HEK293T (cell line): ENCODE data around the gene SLC5A10.

ENCODE experiments used
- CTCF ChIA-PET: fragments of 350-600 bp; formaldehyde crosslinking; extraction: SDS; loops from one replicate; lab custom pipeline; 2021; ENCODE audit warnings: antibody characterized with exemption, inconsistent platforms; lab: Yijun Ruan, JAX
- POLR2A ChIA-PET: fragments of 350-600 bp; formaldehyde crosslinking; extraction: SDS; loops from one replicate; lab custom pipeline; 2020; ENCODE audit warnings: antibody characterized with exemption, inconsistent platforms; lab: Yijun Ruan, JAX
- DNase-seq: peaks from one replicate; pipeline ENCODE4 v3.0.0; 2012; ENCODE audit warnings: mixed read lengths; ENCODE audit errors: extremely low spot score
- ARNT ChIP-seq: fragments of 450-650 bp; IDR thresholded peaks from 2 replicates; pipeline ENCODE4 v1.6.1; 2017; ENCODE audit warnings: mild to moderate bottlenecking
- BHLHE40 ChIP-seq: fragments of 450-650 bp; IDR thresholded peaks from 2 replicates; pipeline ENCODE4 v1.6.1; 2016; ENCODE audit warnings: mild to moderate bottlenecking, moderate library complexity, borderline replicate concordance
- CTBP1 ChIP-seq: fragments of 450-650 bp; IDR thresholded peaks from 2 replicates; pipeline ENCODE4 v1.6.1; 2016; ENCODE audit warnings: borderline replicate concordance
- ELF4 ChIP-seq: fragments of 450-650 bp; IDR thresholded peaks from 2 replicates; pipeline ENCODE4 v1.6.1; 2017; ENCODE audit warnings: antibody characterized with exemption
- FOXA1 ChIP-seq: fragments of 450-650 bp; IDR thresholded peaks from 2 replicates; pipeline ENCODE4 v1.6.1; 2016; ENCODE audit warnings: mild to moderate bottlenecking
- FOXK2 ChIP-seq: fragments of 450-650 bp; IDR thresholded peaks from 2 replicates; pipeline ENCODE4 v1.6.1; 2016; ENCODE audit warnings: mild to moderate bottlenecking
- FOXM1 ChIP-seq: fragments of 450-650 bp; IDR thresholded peaks from 2 replicates; pipeline ENCODE4 v1.6.1; 2017; ENCODE audit warnings: mild to moderate bottlenecking, borderline replicate concordance
- HDGF ChIP-seq: fragments of 450-650 bp; IDR thresholded peaks from 2 replicates; pipeline ENCODE4 v1.6.1; 2017; ENCODE audit warnings: antibody characterized with exemption, borderline replicate concordance
- L3MBTL2 ChIP-seq: fragments of 450-650 bp; conservative IDR thresholded peaks from 2 replicates; pipeline ENCODE4 v1.6.1; 2016; ENCODE audit warnings: mild to moderate bottlenecking
- LEF1 ChIP-seq: fragments of 450-650 bp; IDR thresholded peaks from 2 replicates; pipeline ENCODE4 v1.6.1; 2017; ENCODE audit warnings: mild to moderate bottlenecking, borderline replicate concordance
- NFRKB ChIP-seq: fragments of 450-650 bp; IDR thresholded peaks from 2 replicates; pipeline ENCODE4 v1.6.1; 2016; ENCODE audit warnings: mild to moderate bottlenecking, moderate library complexity
- SP1 ChIP-seq: fragments of 450-650 bp; IDR thresholded peaks from 2 replicates; pipeline ENCODE4 v1.6.1; 2017
- SUZ12 ChIP-seq: fragments of 450-650 bp; IDR thresholded peaks from 2 replicates; pipeline ENCODE4 v1.6.1; 2016; ENCODE audit warnings: mild to moderate bottlenecking
- TARDBP ChIP-seq: fragments of 450-650 bp; IDR thresholded peaks from 2 replicates; pipeline ENCODE4 v1.6.1; 2016
- ZNF384 ChIP-seq: fragments of 450-650 bp; IDR thresholded peaks from 2 replicates; pipeline ENCODE4 v1.6.1; 2016
- TF ChIP-seq, protein P1 (sequence below): fragments of 450-650 bp; IDR thresholded peaks from 2 replicates; pipeline ENCODE4 v1.6.1; 2016

The SLC5A10 gene

DNA sequence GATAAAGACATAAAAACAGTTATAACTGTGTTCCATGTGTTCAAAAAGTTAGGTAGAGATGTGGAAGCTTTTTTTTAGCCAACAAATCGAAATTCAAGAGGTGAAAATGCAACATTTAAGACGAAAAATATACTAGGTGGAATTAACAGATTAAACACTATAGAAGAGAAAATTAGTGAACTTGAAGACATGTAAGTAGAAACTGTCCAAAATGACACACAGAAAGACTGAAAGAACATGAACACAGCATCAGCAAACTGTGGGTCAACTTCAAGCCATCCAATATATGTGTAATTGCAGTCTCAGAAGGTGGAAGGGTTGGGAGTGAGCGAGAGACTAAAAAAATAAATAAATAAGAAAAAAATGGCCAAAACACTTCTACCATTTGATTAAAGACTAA, 43.3 kb downstream of the SLC5A10 start:
- ChIA-PET CTCF (no interaction called here), POLR2A (interaction anchor here (1.0 kb wide), 1 partner anchor 12 kb away, joined by 4 read pairs; no protein-coding TSS in a partner anchor)
- no peak for TF ChIP-seq SP1
- TF ChIP-seq HDGF: no peak
- no peak for TF ChIP-seq ZNF384
- no peak for TF ChIP-seq NFRKB
- TF ChIP-seq ARNT: no peak
- TF ChIP-seq, protein P1, sequence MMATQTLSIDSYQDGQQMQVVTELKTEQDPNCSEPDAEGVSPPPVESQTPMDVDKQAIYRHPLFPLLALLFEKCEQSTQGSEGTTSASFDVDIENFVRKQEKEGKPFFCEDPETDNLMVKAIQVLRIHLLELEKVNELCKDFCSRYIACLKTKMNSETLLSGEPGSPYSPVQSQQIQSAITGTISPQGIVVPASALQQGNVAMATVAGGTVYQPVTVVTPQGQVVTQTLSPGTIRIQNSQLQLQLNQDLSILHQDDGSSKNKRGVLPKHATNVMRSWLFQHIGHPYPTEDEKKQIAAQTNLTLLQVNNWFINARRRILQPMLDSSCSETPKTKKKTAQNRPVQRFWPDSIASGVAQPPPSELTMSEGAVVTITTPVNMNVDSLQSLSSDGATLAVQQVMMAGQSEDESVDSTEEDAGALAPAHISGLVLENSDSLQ: no peak
- TF ChIP-seq L3MBTL2: no peak
- no peak for TF ChIP-seq FOXK2
- no peak for TF ChIP-seq LEF1
- no peak for TF ChIP-seq BHLHE40
- no peak for TF ChIP-seq FOXA1
- no peak for TF ChIP-seq TARDBP
- no peak for TF ChIP-seq ELF4
- no peak for TF ChIP-seq SUZ12
- no peak for TF ChIP-seq CTBP1
- no peak for TF ChIP-seq FOXM1
- DNase-seq: no peak

DNA sequence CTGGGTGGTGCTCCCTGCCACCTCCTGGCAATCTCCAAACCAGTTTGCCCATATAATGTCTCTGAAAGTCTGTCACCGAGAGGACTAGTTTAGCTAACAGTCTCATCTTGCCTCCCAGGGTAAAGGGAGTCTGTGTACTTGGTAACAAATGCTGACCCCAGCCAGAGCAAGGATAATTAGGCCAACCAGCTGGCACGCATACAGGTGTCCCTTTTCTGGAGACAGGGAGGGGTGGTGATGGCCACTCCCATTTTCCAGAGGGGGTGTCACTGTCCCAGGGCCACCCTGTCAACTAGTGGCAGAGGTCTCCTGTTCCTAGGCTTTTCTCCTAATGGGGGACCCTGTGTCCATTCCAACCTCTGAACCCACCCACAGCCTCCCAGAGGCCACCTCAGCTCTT, 44.5 kb downstream of the SLC5A10 start:
- ChIA-PET POLR2A (interaction anchor here (1.4 kb wide), 1 partner anchor 8 kb away, joined by 3 read pairs; the partner anchor contains the start of gene FAM83G), CTCF (interaction anchor here (0.7 to 1.0 kb wide), 2 partner anchors 33 to 35 kb away, joined by 3 to 7 read pairs; no protein-coding TSS in a partner anchor)
- DNase-seq: no peak
- TF ChIP-seq CTBP1: no peak
- no peak for TF ChIP-seq ZNF384
- TF ChIP-seq BHLHE40: no peak
- TF ChIP-seq ARNT: no peak
- TF ChIP-seq LEF1: no peak
- no peak for TF ChIP-seq SUZ12
- no peak for TF ChIP-seq FOXA1
- no peak for TF ChIP-seq FOXK2
- no peak for TF ChIP-seq FOXM1
- TF ChIP-seq ELF4: no peak
- TF ChIP-seq SP1: no peak
- no peak for TF ChIP-seq L3MBTL2
- no peak for TF ChIP-seq NFRKB
- no peak for TF ChIP-seq TARDBP
- no peak for TF ChIP-seq HDGF
- TF ChIP-seq, protein P1: no peak

DNA sequence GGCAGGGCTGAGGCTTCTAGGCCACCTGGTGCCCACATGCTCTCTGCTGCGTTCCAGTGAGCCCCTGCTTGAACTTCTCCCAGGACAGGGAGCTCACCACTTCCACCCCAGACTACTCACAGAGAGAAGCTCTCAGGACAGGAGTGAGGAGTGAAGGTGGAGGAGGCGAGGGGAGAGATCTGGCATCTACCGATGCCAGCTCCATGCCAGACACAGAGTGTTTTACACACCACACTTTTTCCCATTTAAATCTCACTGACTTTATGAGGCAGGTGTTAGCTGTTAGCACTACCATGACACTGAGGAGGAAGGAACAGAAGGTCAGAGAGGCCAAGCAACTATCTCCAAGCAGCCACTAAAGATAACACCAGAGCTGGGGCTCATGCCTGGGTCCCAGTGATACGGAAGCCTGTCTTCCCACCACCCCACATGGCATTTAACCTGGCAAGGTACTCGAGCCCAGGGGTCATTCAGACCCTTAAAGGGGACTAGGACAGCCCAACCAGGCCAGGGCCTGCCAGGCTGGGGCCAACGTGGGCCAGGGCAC, 45.8 kb downstream of the SLC5A10 start:
- ChIA-PET POLR2A (no interaction called here), CTCF (interaction anchor here (0.9 kb wide), 1 partner anchor 37 kb away, joined by 3 read pairs; no protein-coding TSS in a partner anchor)
- TF ChIP-seq BHLHE40 (no peak), SP1 (no peak), LEF1 (no peak)
- no peak for DNase-seq

DNA sequence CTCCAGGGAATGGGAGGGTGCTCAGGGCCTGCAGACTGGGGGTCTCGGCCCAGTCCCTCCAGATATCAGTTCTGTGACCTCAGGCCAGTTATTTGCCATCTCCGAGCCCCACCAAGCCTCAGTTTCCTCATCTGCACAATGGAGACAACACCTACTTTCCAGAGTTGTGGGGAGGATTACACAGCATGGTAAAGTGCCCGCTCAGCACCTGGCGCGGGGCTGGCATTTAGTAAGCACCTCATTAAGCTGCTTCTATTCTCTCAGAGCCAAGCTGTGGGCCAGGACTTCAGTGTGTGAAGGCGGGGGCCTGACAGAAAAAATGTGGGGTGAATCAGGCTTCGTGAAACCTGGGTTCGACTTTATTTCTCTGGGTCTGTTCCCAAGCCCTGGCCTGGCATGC, 47.4 kb downstream of the SLC5A10 start:
- DNase-seq: no peak
- TF ChIP-seq CTBP1 (no peak), LEF1 (no peak), ELF4 (no peak), HDGF (no peak), ARNT (no peak), FOXA1 (no peak), ZNF384 (no peak), FOXK2 (no peak), BHLHE40 (no peak)
- TF ChIP-seq, protein P1: no peak
- CTCF ChIA-PET: no interaction called here
- POLR2A ChIA-PET: no interaction called here

DNA sequence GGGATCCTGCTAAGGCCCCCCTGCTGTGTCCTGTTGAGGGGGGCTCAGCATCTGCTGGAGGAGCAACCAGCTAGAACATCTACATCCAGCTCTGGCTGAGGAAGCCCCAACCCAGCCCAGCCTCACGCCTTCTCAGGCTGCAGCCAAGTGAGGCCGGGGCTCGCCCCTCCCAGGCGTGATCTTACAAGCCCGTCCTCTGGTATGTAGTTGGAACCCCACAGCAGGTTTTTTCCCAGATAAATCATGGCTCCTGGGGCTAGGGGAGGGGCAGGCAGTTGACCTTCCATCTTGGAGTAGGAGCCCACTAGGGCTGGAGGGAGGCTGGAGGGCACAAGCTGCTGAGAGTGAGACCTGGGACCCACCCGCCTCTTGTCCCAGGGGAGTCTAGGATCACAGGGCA, 47.9 kb downstream of the SLC5A10 start:
- no peak for DNase-seq
- ChIA-PET CTCF (no interaction called here), POLR2A (no interaction called here)
- TF ChIP-seq SP1: no peak
- TF ChIP-seq FOXA1: no peak
- no peak for TF ChIP-seq FOXK2
- no peak for TF ChIP-seq FOXM1
- TF ChIP-seq ZNF384: no peak
- TF ChIP-seq CTBP1: no peak
- TF ChIP-seq ARNT: no peak
- no peak for TF ChIP-seq HDGF
- no peak for TF ChIP-seq TARDBP
- TF ChIP-seq, protein P1: no peak
- no peak for TF ChIP-seq ELF4
- TF ChIP-seq LEF1: no peak
- no peak for TF ChIP-seq NFRKB
- no peak for TF ChIP-seq SUZ12
- no peak for TF ChIP-seq BHLHE40
- no peak for TF ChIP-seq L3MBTL2
